SIG-M5 (cell line): Measurements from ENCODE around the gene HLF.

ENCODE experiments used
- DNase-seq: peaks from one replicate; lab custom pipeline; 2025; lab: John Stamatoyannopoulos, UW

The HLF gene

DNA sequence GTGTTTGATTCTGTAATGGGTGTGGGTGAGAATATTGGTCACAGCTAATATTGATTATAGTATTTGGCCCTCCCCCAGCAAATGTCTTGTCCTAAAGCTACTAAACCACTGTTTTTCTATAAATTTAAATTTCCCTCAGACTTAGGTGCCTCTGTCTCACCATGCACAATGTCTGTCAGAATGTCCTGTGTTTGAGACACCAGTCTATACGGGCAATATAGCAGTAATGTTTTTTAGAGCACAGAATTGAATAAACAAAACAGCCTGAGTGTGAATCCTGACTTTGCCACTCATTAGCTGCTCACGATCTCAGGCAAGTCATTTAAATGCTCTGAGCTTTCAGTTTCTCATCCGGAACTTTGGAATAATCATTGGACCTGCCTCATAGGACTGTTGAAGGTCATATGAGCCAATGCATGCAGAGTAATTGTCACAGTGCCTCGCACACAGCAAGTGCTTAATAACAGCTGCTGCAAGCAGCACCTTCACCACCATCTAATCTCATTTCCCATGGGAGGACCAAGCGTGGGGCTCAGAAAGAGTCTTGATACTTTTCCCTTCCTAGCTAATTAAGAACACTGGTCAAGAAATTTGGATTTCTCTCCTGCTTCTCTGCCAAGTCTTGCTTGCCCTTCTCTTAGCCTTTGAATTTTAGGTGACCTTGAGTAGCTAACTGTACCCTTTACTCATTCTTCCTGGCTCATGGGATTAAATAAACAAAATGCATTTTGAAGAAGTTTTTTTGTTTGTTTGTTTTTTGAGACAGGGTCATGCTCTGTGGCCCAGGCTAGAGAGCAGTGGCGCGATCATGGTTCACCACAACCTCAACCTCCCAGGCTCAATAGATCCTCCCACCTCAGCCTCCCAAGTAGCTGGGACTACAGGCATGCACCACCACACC, 9.8 kb downstream of the HLF start:
- DNase-seq = no peak

DNA sequence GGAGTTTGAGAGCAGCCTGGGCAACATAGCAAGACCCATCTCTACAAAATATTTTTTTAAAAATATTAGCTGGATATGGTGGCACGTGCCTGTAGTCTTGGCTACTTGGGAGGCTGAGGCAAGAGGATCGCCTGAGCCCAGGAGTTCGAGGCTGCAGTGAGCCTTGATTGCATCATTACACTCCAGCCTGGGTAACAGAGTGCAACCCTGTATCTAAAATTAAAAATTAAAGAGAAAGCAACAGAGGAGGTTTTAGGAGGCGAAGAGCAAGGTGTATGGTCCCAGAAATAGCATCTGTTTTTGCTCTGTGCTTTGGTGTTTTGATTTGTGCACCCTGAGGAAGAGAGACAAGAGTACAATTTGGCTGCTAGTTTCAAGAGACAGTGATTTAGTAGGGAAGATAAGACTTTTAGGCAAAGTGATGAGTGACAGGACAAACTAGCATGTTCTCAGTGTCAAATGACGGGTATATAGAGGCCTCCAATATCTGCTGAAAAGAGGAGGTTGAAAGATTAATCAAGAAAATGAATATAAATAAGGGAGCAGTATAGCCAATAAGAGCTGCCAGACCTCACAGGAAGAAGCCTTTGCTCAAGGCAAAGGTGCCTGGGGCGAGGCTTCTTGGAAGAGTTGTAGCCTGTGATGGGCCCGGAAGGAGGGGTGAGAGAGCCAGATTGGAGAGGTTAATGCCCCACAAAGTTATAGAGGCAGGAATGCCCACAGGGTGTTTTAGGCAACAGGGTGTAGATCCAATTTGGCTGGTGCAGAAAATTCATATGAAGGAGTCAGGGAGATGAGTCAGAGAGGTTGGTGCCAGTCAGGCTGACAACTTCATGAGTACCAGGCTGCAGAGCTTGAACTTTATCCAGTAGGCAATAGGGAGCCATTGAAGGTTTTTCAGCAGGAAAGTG, 11.4 kb downstream of the HLF start:
- no peak for DNase-seq

DNA sequence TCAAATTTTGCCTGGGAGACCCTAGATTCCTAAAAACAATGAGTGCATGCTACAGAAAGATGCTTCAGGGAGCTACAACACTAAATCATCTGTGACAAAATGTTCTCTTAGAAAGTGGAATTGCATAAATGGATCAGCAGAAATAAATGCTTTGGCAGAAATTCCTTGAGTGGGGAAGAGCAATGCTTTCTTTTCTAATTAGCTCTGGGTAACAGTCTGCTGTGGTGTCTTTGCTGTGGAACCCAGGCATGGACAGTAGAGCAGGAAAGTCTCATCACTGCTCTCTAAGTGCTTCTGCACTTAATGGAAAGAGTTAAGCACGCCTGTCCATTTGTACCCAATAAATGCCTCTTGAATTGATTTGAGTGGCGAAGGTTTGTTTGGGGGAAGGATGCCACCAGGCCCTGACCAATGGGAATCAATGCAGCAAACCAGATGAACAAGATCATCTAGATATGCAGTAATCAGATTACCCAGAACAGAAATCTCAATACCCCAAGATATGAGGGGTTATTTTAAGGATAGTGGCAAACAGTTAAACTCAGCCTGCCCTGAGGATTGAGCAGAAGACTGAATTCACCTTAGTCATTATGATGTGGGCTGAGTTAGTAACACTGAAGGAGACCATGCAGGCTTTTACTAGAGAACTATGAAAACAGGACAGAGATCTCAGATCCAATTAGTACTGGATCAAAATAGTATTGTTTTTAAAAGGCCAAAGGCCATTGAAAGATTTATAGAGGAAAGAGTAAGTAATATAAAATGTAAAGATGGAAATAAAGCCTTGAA, 13.6 kb downstream of the HLF start:
- no peak for DNase-seq

DNA sequence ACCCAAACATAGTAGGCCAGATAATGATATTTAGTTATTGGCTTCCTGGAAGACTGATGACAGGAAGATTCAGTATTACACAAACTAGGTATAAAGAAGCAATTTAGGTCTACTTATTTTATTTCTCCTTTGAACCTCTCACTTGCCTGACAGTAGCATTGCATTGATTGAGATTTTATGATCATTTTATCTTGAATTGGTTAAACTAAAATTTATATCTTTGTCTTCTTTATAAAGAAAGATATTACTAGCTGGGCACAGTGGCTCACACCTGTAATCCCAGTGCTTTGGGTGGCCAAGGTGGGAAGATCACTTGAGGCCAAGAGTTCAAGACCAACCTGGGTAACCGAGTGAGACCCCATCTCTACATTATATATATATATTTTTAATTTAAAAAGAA, 14.4 kb downstream of the HLF start:
- DNase-seq = no peak

DNA sequence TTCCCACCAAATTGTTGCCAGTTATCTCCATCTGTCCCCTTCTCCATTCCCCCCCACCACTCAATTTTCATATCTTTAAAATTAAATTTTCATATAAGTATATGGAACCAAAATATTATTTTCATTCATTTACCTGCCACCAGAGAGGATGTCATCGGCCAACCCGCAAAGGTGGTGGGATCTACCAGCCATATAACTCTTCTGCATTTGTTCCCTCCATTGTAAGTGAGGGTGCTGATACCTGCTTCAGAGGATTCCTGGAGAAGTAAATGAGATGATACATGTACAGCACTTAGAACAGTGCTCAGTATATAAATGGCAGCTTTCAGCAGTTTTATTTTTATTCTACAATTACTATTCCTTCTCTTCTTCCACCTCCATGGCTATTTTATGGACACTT, 15.0 kb downstream of the HLF start:
- no peak for DNase-seq

DNA sequence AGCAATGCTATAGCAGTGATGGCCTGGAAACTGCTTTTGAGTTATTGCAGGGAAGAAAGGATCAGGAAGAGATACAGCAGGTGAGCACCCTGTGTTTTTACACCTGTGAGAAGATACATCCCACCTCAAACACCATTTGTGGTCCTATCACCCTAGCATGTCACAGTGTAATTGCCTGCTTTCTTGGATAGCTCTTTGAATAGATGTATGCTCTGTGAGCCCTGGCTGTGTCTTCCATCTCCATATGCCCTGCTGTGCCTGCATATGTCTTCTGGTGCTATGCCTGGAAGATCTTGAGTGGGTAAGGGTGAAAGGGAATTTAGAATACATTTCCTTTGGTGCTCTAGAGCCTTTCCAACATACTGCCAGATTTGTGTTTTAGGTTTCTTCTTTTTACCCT, 15.5 kb downstream of the HLF start:
- no peak for DNase-seq

DNA sequence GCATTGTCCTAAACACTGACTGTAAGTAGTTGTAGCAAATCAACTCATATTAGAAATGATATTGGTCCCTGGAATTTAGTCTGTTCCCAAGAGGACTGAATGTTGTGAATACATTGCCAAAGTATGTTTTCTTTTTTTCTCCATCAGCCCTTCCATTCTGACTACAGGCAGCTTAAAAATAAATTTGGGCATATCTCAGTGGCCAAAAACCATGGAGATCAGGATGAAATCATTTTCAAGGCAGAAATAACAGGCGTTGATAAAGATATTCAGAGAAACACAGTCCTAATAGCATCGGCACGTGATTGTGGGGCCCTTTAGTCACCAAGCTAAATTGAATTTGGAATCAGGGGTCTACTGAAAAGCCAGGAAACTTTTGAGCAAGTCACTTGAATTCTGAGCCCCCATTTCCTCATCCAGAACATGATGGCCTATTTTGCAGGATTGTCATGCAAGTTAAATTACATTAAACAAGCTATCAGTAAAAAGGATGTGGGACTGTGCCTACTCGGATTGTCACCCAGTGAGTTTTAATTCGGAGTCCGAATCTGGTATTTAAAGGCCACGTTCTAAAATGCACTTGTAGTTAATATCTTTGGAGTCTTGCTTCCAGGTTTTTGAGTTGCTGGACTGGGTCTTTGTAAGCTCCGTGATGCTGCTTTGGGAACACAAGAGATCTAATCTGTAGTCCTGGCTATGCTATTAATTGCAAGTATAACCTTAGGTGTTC, 17.1 kb downstream of the HLF start:
- DNase-seq = no peak

DNA sequence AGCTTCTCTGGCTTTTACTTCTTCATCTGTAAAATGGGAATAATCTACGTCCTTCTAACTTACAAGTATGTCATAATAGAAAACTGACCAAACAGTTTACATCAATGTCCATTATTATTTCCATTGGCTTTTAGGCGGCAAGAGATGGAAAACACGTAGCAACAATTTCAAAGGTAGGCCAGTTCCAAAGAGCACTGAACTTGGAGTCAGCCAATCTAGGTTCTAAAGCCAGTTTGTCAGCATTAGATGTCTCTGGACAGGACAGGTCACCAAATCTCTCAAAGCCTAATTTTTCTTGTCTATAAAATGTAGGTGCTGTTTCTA, 17.6 kb downstream of the HLF start:
- DNase-seq = no peak

DNA sequence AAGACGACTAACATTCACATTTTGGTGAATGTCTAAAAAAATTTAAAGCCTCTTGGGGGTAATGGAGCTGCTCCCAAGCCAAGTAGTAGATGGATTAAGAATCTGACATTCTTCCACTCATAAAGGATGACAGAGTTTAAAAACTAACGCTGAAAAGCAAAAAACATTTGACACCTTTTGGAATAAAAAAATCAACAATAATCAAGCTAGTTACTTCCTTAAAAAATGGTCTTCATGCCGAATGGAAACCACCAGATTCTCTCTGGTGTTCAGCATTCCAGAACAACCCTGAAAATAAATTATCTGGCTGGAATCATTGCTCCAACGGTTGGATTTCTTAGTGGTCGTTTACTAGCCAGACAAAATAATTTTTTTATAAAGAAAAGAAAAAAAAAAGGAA, 18.0 kb downstream of the HLF start:
- DNase-seq = no peak

DNA sequence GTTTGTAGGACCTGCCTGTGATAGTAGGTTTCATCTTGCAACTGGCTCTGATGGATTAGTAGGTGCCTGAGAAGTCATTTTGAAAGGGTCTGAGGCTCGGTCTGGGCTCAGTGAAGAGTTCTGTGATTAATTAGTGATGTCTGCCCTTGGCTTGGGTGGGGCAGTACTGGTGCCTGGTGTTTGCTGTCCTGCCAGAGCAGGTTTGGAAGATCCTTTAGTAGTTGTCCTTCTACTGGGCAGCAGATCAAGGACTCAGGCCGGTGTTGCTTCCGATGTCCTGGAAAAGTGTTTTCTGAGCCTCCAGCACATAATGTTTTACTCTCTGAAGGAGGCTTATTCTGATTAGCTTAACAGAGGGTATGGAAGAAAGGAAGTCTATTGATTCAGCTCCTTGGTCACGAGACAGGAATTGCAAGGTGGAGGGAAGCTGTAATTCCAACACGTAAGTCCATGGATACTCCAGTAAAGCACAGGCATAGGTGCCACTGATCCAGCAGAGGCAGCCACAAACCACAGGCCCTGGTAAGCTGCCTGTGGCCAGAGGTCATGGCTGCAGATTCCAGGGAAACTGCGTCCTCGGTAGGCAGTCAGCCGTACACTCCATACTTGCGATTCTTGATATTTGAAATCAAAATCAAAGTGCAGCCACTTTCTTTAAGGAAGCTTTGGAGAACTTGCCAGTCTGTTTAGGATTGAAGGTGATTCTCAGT, 18.7 kb downstream of the HLF start:
- DNase-seq = no peak

DNA sequence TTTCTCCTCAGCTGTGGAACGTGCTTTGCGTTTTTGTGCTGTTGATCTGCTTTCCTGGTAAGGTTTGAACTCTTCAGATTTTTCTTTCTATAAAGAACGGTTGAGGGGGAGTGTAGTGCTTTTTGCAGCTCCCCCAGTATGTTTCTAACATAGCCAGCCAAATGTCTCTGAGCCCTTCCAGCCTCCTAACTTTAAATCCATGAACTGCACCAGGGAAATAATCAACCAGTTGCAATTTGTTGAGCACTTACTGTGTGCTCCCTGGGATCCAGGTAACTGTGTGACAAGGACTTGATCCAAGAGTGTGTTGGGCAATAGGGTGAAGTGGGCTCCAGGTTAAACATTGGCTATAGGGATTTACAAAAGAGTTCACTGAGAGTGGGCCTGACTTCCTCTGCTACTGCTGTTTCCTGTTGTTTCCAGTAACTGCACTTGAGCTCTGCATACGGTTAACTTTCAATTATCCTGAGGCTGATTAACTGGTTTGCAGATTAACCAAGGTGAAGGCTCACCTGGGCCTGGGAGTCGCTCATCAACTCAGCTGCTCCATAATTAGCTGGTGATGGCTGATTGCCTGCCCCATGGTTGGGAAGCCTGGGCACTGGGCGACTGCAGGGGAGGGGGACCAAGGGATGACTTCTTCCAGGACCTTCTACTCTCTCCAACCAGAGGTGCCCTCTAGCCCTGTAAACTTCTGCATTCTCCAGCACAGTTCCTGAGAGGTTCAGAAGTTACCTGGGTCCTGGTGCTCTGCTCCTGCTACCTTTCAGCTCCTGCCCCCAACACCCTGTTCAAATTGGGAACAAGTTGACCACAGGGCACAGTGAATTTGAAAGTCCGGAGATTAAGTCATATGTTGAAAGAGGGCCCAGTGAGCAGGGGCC, 19.5 kb downstream of the HLF start:
- DNase-seq = no peak

DNA sequence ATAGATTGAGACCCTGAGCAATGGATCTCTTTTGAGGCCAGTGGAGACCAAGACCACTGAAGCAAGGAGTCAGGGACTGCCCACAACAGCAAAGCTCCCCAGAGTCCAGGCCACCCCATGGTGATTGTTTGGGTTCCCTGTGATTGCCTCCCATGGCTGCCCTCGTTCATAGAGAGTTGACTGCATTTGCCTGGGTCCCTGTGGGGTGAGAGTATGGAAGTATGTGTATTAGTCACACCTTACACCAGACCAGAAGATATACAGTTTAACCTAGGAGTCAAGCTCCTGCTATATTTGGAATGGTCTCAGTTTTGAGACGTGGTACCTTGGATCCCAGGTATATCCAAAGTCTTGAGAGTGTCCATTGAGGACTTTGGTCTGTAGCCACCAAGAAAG, 20.2 kb downstream of the HLF start:
- no peak for DNase-seq

DNA sequence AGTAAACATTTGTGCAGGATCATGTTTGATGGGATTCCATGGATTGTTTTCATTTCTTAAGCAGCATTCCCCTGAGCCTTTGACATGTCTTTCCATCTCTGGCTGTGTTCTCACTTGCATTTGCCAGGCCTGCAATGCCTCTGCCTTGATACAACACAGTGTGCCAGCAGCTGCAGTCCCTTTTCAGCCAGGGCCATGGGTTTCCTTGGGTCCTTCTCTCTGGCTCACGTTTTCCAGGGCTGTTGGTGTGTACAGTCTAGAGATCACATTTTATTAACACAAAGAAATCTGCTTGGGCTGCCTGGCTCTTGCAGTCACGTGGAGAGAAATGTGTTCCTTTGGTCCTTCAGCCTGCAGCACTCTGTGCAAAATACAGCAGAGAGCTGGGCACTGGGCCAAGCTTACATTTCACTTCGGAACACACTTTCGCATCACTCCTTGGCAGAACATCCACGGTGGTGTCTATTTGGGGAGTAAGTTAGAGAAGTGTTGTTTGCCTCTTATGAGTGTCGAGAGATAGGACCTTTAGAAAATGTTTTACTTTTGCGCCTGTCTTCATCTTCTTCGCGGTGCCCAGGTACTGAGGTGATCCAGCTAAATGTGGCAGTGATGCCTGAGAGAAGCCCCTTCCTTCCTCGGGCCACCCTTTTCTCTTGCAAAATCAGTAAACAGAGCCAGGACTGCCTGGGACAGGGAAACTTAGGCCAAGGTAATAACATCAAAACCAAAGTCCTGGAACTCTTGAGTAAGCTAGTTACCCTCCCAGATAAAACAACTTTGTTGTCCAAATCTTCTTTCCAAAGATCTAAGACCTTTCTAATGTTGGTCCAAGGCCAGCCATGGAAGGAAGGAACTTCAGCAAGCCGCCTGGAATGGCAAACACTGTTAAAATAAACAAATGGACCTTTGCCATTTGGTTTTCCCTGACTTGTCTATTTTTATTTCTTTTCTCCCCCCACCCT, 20.9 kb downstream of the HLF start:
- no peak for DNase-seq

DNA sequence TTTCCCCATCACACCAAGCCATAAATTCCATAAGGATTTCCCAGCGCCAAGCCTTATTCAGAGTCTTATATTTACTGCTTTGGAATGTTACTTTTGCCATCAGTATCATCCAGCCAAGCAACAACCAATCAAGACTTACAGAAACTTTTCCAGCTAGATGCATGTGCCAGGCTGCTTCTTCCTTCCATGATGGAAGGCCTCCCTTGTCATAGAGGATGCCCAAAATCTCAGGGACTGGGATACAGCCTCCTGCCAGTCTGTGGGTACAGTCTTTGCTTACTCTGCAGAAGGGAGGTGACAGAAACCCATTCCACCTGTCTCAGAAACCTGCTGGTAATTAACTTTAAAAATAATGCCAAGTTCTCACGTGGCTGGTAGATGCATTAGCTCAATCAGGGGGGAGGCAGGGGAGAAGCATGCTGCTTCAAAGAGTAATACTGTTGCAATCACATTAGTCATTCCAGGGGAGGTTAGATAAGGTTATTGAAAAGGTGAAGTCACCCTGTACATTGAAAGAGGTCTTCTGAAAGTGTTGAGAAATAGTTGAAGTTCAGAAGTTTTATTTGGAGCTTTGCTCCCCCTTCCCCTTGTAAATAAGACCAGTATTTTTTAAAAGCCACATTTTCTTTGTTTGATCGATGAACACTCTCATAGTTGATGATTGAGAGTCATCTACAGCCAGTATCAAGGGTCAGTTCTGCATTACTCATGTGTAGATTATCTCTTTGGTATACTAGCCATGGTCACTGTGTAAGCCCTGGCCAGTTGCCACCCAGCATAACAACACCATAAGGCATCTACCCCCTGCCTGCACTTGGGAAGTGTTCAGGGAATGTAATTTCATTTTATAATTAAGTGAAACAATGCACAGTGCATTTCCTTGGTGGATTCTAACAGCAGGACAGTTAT, 22.2 kb downstream of the HLF start:
- no peak for DNase-seq

DNA sequence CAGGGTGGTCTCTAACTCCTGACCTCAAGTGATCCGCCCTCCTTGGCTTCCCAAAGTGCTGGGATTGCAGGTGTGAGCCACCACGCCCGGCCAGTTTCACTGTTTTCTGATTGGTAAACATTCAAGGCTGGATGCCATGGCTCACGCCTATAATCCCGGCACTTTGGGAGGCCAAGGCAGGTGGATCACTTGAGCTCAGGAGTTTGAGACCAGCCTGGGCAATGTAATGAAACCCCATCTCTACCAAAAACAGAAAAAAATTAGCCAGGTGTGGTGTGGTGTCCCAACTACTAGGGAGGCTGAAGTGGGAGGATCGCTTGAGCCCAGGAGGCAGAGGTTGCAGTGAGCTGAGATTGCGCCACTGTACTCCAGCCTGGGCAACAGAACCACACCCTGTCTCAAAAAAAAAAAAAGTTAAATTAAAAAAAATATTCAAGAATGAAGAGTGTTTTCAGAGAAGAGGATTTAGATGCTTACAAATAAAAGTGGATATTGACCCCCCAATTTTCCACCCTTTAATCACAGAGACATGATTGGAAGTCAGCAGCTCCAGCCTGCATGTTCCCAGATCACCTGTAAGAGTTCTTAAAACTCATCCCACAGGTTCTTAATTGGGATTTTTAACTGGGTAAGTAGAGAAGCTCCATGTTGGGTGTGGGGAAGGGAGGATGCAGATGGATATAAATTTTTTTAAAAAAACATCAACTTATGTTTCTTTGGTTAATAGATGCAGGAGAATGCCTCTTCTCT, 23.8 kb downstream of the HLF start:
- no peak for DNase-seq

DNA sequence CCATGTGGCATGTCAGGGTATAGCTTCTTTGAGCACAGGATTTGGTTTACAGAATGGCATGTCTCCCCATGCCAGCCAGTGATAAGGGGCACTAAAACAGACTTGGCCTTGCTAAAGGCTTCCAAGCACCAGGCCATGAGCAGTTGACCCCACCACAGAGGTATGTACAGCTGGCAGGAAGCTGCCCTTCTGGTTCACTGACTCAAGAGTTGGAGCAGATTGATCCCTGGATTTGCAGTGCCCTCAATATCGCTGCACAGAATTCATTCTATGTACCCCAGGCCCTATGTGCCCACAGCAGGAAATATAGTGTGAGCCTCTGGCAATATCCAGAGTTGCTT, 24.3 kb downstream of the HLF start:
- DNase-seq = no peak

DNA sequence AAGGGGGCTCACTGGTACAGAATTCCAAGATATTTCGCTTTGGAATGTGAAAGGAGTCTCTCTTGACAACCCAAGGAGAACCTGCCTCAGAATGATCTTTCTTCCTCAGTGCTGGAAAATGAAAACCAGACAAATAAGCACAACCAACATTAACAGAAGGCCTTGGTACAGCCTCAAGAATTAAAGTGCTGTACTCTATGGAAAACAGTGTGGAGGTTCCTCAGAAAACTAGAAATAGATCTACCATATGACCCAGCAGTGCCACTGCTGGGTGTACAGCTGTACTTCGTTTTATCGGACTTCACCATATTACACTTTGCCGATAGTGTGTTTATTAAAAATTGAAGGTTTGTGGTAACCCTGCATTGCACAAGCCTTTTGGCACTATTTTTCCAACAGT, 25.2 kb downstream of the HLF start:
- no peak for DNase-seq
